GM21423 (cell line): ENCODE results near the gene ST8SIA5.

Source experiments
- ATAC-seq: cut with Tn5 transposase; IDR thresholded peaks from one replicate; pipeline ENCODE4 v1.9.1; 2021; ENCODE audit warnings: mild to moderate bottlenecking, moderate library complexity; ENCODE audit not compliant: unreplicated experiment

Gene ST8SIA5

DNA sequence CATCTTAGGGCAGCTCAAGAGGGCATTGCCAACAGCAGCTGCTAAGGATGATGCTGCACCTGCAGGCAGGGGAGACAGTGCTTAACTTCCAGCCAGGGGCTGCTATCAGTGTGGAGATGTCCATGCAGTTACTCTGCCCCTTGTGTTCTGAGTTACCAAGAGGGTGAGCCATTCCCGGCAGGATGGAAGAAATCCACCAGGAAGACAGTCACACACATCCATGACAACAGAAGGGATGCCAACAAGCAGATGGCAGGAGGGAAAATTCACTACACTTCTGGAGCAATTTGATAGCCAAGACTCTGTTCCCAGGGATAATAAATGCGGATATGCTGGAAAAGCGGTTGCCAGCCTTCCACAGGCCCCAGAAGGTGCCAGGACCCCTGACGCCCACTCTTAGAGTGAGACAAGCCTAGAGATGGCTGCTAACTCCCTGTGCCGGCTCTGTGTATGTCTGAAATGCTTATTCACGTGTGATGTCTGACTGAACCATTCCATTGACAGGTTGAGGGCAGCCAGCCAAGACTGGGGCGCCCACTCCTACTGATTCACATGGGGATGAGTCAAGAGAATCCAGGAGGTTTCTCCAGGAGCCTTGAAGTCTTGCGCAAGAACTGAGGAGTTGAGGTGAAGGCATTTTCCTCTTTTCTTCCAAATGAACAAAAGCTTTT, 124.3 kb downstream of the ST8SIA5 start:
- ATAC-seq, result no peak

DNA sequence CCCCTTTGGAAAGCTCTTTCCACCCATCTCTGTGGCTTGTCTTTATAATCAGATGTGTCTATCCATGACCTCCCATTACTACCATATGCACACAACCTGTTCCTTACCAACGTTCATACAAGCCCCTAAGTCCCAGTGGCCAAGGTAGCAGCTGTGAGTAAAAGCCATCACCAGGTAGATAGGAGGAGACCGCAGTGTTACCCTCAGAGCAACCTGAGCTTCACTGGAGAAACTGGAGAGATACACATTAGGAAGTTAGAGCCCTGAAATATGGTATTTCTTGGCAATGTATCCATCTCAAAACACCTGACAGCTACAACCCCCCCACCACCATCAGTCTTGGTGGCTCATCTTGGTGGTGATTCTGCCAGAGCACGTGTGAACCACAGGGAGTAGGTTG, 125.9 kb downstream of the ST8SIA5 start:
- no peak for ATAC-seq

DNA sequence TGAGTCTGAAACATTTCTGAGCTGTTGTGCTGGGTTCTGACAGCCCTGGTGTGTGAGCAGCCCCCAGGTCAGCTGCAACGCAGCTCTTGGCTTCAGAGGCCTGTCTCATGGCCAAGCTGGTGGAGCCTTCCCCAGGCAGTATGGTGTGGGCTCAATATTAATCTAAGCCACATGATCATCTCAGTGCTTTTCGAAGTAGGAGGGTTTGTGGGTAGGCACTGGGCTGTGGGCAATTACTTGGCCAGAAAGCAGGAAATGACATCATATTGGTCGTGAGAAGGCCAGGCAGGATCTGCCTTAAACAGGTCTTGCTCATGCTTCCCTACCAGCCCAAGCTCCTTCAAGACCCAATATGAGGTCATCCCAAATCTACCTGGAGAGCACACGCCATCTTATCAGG, 126.7 kb downstream of the ST8SIA5 start:
- ATAC-seq, result no peak

DNA sequence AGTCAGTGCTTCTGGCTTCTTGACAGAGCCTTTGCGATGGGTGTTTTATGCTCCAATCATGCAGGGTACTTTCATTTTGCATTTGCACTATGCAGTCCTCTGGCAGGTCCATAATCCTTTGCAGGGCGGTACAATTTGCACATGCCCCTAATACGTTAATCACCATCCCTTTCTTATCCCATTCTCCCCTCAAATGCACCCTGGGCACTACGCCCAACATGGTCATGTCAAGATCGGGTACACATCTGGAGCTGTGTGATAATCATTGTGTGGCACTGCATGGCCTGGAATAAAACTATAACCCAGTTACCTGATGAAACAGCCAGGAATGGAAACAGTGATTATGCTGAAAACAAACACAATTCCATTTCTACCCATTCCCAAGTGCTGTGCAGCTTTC, 127.5 kb downstream of the ST8SIA5 start:
- ATAC-seq, result no peak

- no peak for ATAC-seq
Observed at GRCh38 chr18:46628206-46628605, 128.6 kb downstream of the ST8SIA5 start.

DNA sequence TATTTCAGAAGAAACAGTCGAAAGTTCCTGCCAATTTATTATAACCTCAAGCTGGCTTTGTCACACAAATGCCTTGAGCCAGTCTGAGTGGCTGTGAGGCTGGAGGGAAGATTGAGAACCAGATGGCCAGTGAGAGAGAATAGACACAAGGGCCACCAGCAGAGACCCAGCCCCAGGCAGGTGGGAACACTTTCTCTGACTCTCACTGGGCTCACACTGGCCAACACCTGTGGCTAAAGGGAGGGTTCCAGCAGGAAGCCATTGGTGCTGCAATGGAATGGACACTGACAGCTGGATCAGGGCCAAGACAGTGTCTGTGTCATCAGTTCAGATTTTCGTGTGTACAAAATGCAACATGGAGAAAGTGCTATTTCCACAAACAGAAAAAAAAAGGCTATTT, 129.7 kb downstream of the ST8SIA5 start:
- ATAC-seq, result no peak

DNA sequence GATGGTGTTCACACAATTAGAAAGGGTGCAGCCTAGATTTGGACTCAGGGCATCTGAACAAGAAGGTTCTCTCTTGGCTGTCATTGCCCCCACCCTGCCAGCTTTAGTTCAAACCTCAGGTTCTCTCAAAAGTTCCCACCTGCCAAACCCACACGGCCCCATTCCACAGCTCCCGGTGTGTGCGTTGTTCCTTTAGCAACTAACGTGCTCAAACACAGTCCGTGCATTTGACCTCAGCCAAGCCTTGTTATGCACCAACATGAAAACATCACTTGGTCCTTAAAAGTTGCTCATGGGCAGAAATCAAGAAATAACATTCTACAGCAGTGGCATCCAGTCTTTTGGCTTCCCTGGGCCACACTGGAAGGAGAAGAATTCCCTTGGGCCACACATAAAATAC, 131.8 kb downstream of the ST8SIA5 start:
- no peak for ATAC-seq

DNA sequence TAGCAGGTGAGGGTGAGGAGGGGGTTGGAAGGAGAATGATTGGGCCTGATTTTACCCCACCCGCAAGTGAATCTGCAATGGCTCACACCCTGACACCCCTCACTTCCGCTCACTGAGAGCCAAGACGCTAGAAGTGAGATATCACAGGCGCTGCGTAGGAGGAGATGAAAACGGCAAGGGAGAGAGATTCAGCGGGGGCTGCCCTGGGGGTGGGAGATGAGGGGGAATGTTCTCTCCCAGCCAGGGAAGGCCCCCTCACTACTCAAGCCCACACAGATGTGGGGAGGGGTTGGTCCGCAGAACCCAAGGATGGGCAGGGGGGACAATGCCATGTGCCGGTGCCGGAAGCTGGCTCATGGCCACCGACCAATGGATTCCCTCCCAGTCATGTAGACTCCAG, 132.7 kb downstream of the ST8SIA5 start:
- ATAC-seq, result no peak

GRCh38 chr18:46623541-46623940, 133.3 kb downstream of the ST8SIA5 start:
- ATAC-seq, result no peak

- no peak for ATAC-seq
Observed at GRCh38 chr18:46622999-46623398, 133.9 kb downstream of the ST8SIA5 start.

GRCh38 chr18:46622451-46622850, 134.4 kb downstream of the ST8SIA5 start:
- no peak for ATAC-seq

DNA sequence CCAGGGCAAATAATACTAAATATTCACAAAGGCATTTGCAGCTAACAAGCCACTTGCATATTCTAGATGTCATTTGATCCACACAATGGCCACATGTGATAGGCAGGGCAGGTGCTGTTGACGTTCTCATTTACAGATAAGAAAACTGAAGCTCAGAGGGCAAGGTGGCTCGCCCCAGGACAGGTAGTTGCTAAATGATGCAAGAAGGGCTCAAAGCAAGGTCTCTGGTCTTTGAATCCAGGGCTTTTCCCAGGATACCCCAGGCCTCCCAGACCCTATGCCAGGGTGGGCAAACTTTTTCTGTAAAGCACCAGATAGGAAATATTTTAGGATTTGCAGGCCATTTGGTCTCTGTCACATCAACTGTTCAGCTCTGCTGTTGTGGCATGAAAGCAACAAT, 135.0 kb downstream of the ST8SIA5 start:
- ATAC-seq, result no peak

GRCh38 chr18:46621111-46621766, 135.6 kb downstream of the ST8SIA5 start:
- ATAC-seq, result no peak

- no peak for ATAC-seq
Observed at GRCh38 chr18:46619559-46619958, 137.3 kb downstream of the ST8SIA5 start.
